HG03342 (cell line): ENCODE data around the gene DPM2.
A peak's percentile ranks its signal among the peaks of the same experiment; 100 is the strongest.

Source experiments
- ATAC-seq: cut with Tn5 transposase; IDR thresholded peaks from one replicate; pipeline ENCODE4 v1.9.1; 2021; ENCODE audit warnings: mild to moderate bottlenecking, moderate library complexity; ENCODE audit not compliant: unreplicated experiment

Gene DPM2

GRCh38 chr9:127937388-127938297 is at the start of gene DPM2:
TSS of gene DPM2 (minus strand) at chr9:127937854. CDS start at chr9:127937820, 34 bp downstream.
- peak; percentile 86 for ATAC-seq

- ATAC-seq: no peak
Observed at GRCh38 chr9:127987103-127987614, 49.5 kb upstream of the DPM2 start.

- no peak for ATAC-seq
Observed at GRCh38 chr9:127985011-127985410, 47.4 kb upstream of the DPM2 start.

- peak; percentile 41 for ATAC-seq
Observed at GRCh38 chr9:127983847-127984289, 46.2 kb upstream of the DPM2 start.

- ATAC-seq: no peak
Observed at GRCh38 chr9:127982912-127983311, 45.3 kb upstream of the DPM2 start.

- ATAC-seq: no peak
Observed at GRCh38 chr9:127981559-127982121, 44.0 kb upstream of the DPM2 start.

- peak; percentile 63 for ATAC-seq
Observed at GRCh38 chr9:127980706-127981558, 43.3 kb upstream of the DPM2 start, which contains the start of gene EEIG1. TSS of gene EEIG1 (minus strand) at chr9:127980989. CDS start at chr9:127980137, 852 bp downstream.

- ATAC-seq: peak; percentile 21
Observed at GRCh38 chr9:127980060-127980705, 42.5 kb upstream of the DPM2 start.

- no peak for ATAC-seq
Observed at GRCh38 chr9:127979333-127980059, 41.8 kb upstream of the DPM2 start.

GRCh38 chr9:127979015-127979332 is 41.3 kb upstream of the DPM2 start:
- no peak for ATAC-seq

GRCh38 chr9:127977884-127978647 is 40.4 kb upstream of the DPM2 start:
- ATAC-seq: no peak

- ATAC-seq: no peak
Observed at GRCh38 chr9:127977009-127977883, 39.6 kb upstream of the DPM2 start.

GRCh38 chr9:127976498-127976897 is 38.8 kb upstream of the DPM2 start:
- ATAC-seq: no peak

GRCh38 chr9:127975376-127976315 is 38.0 kb upstream of the DPM2 start:
- ATAC-seq: no peak

GRCh38 chr9:127974769-127975261 is 37.2 kb upstream of the DPM2 start:
- ATAC-seq: no peak

GRCh38 chr9:127974001-127974768 is 36.5 kb upstream of the DPM2 start:
- ATAC-seq: no peak
